IgD-negative memory B cell (primary cell): ENCODE measurements around the gene KLF9. TPM values are rescaled to one million over a fixed set of nuclear protein-coding genes. Genes with fewer than 3 reads are reported as not detected.

Experiments
- H3K27ac Mint-ChIP-seq, 3 donors: one replicate each; pipeline ENCODE4 v1.8.0; 2020 to 2022; ENCODE audit warnings: mild to moderate bottlenecking in 3 of 3, mixed read lengths in 3 of 3, moderate library complexity in 1 of 3
- H3K27me3 Mint-ChIP-seq: one replicate; pipeline ENCODE4 v1.8.0; 2021; ENCODE audit warnings: mixed read lengths
- H3K36me3 Mint-ChIP-seq: one replicate; pipeline ENCODE4 v1.8.0; 2020; ENCODE audit warnings: mild to moderate bottlenecking, mixed read lengths
- H3K4me1 Mint-ChIP-seq, 3 donors: one replicate each; pipeline ENCODE4 v1.8.0; 2020 to 2022; ENCODE audit warnings: mixed read lengths in 3 of 3, mild to moderate bottlenecking in 1 of 3
- H3K4me3 Mint-ChIP-seq, 4 donors: one replicate each; pipeline ENCODE4 v1.8.0; 2020 to 2022; ENCODE audit warnings: mild to moderate bottlenecking in 4 of 4, mixed read lengths in 4 of 4, moderate library complexity in 3 of 4
- H3K9me3 Mint-ChIP-seq, 3 donors: one replicate each; pipeline ENCODE4 v1.8.0; 2020 to 2021; ENCODE audit warnings: mixed read lengths in 3 of 3, mild to moderate bottlenecking in 1 of 3
- polyA plus RNA-seq: library from polyadenylated mRNA; unstranded; fragments of 300-500 nt; fragmentation: Illumina TruSeq; gene quantifications from one replicate; pipeline ENCODE4 v1.2.3, GENCODE V29; 2021

KLF9 gene
- polyA plus RNA-seq, 1 donor from 2014 or later: 3.3 TPM

GRCh38 chr9:70382709-70383605 is 31.5 kb downstream of the KLF9 start:
- Mint-ChIP-seq H3K27me3 (no peaks in the 10 kb centered on the region), H3K4me3 (peak overlapping the region in 1 of 4 donors; percentile 10), H3K27ac (peak overlapping the region in 1 of 3 donors; percentile 46), H3K36me3 (peaks cover 6% of the 10 kb centered on the region), H3K4me1 (peaks cover 0 to 3% (median 0%) of the 10 kb centered on the region in 3 donors), H3K9me3 (no peaks in the 10 kb centered on the region)

GRCh38 chr9:70382046-70382708 is 32.3 kb downstream of the KLF9 start:
- H3K36me3 Mint-ChIP-seq: peaks cover 4% of the 10 kb centered on the region
- peak overlapping the region in 1 of 3 donors; percentile 46 for H3K27ac Mint-ChIP-seq
- H3K4me1 Mint-ChIP-seq: peaks cover 0 to 3% (median 0%) of the 10 kb centered on the region in 3 donors
- no peak overlapping the region for H3K4me3 Mint-ChIP-seq
- no peaks in the 10 kb centered on the region for H3K27me3 Mint-ChIP-seq
- no peaks in the 10 kb centered on the region for H3K9me3 Mint-ChIP-seq

- no peaks in the 10 kb centered on the region for H3K4me1 Mint-ChIP-seq
- no peak overlapping the region for H3K27ac Mint-ChIP-seq
- H3K4me3 Mint-ChIP-seq: no peak overlapping the region
- H3K9me3 Mint-ChIP-seq: no peaks in the 10 kb centered on the region
- no peaks in the 10 kb centered on the region for H3K36me3 Mint-ChIP-seq
- H3K27me3 Mint-ChIP-seq: no peaks in the 10 kb centered on the region
These were observed 39.4 kb downstream of the KLF9 start for GRCh38 chr9:70374962-70375618.

GRCh38 chr9:70367305-70367930 is 47.0 kb downstream of the KLF9 start:
- H3K4me1 Mint-ChIP-seq: no peaks in the 10 kb centered on the region
- no peaks in the 10 kb centered on the region for H3K27me3 Mint-ChIP-seq
- no peaks in the 10 kb centered on the region for H3K9me3 Mint-ChIP-seq
- no peak overlapping the region for H3K27ac Mint-ChIP-seq
- no peaks in the 10 kb centered on the region for H3K36me3 Mint-ChIP-seq
- H3K4me3 Mint-ChIP-seq: no peak overlapping the region

GRCh38 chr9:70363760-70364159 is 50.7 kb downstream of the KLF9 start:
- Mint-ChIP-seq H3K27ac (no peak overlapping the region), H3K4me3 (no peak overlapping the region), H3K36me3 (no peaks in the 10 kb centered on the region), H3K4me1 (no peaks in the 10 kb centered on the region), H3K27me3 (no peaks in the 10 kb centered on the region), H3K9me3 (no peaks in the 10 kb centered on the region)

GRCh38 chr9:70362952-70363351 is 51.5 kb downstream of the KLF9 start:
- H3K9me3 Mint-ChIP-seq: no peaks in the 10 kb centered on the region
- H3K27ac Mint-ChIP-seq: no peak overlapping the region
- no peaks in the 10 kb centered on the region for H3K36me3 Mint-ChIP-seq
- H3K4me1 Mint-ChIP-seq: no peaks in the 10 kb centered on the region
- H3K4me3 Mint-ChIP-seq: no peak overlapping the region
- H3K27me3 Mint-ChIP-seq: no peaks in the 10 kb centered on the region

- Mint-ChIP-seq H3K4me1 (no peaks in the 10 kb centered on the region), H3K4me3 (no peak overlapping the region), H3K9me3 (peaks cover 0 to 2% (median 0%) of the 10 kb centered on the region in 3 donors)
These were observed 58.7 kb downstream of the KLF9 start for GRCh38 chr9:70355801-70356200.

GRCh38 chr9:70352802-70353201 is 61.7 kb downstream of the KLF9 start:
- Mint-ChIP-seq H3K36me3 (peaks cover 3% of the 10 kb centered on the region), H3K27ac (no peak overlapping the region), H3K4me1 (no peaks in the 10 kb centered on the region)

More at GRCh38 chr9:70355801-70356200, 58.7 kb downstream of the KLF9 start:
- H3K27me3 Mint-ChIP-seq: no peaks in the 10 kb centered on the region
- H3K27ac Mint-ChIP-seq: no peak overlapping the region
- peaks cover 3% of the 10 kb centered on the region for H3K36me3 Mint-ChIP-seq

GRCh38 chr9:70352356-70352755 is 62.1 kb downstream of the KLF9 start:
- no peaks in the 10 kb centered on the region for H3K27me3 Mint-ChIP-seq
- H3K36me3 Mint-ChIP-seq: peaks cover 3% of the 10 kb centered on the region
- H3K4me3 Mint-ChIP-seq: no peak overlapping the region
- no peaks in the 10 kb centered on the region for H3K4me1 Mint-ChIP-seq
- peaks cover 0 to 2% (median 0%) of the 10 kb centered on the region in 3 donors for H3K9me3 Mint-ChIP-seq
- no peak overlapping the region for H3K27ac Mint-ChIP-seq

More at GRCh38 chr9:70352802-70353201, 61.7 kb downstream of the KLF9 start:
- Mint-ChIP-seq H3K9me3 (peaks cover 0 to 2% (median 0%) of the 10 kb centered on the region in 3 donors), H3K27me3 (no peaks in the 10 kb centered on the region), H3K4me3 (no peak overlapping the region)

- Mint-ChIP-seq H3K4me1 (peaks cover 0 to 3% (median 0%) of the 10 kb centered on the region in 3 donors), H3K9me3 (no peaks in the 10 kb centered on the region), H3K4me3 (no peak overlapping the region), H3K27me3 (no peaks in the 10 kb centered on the region), H3K36me3 (peaks cover 4% of the 10 kb centered on the region), H3K27ac (peak overlapping the region in 1 of 3 donors; percentile 13)
These were observed 67.4 kb downstream of the KLF9 start for GRCh38 chr9:70347046-70347445.

GRCh38 chr9:70340572-70340971 is 73.9 kb downstream of the KLF9 start:
- H3K4me3 Mint-ChIP-seq: no peak overlapping the region
- no peaks in the 10 kb centered on the region for H3K27me3 Mint-ChIP-seq
- no peaks in the 10 kb centered on the region for H3K9me3 Mint-ChIP-seq
- peaks cover 6% of the 10 kb centered on the region for H3K36me3 Mint-ChIP-seq
- no peaks in the 10 kb centered on the region for H3K4me1 Mint-ChIP-seq
- H3K27ac Mint-ChIP-seq: no peak overlapping the region

Other genes with a start within 250 kb of the KLF9 start
- 14.3 TPM for gene SMC5, start 155.7 kb downstream of the KLF9 start, polyA plus RNA-seq